Calu3 (cell line): ENCODE data around the gene SNRPA1. TPM values are rescaled to one million over a fixed set of nuclear protein-coding genes. Genes with fewer than 3 reads are reported as not detected.

Source experiments
- BruUV-seq: library from RNA; stranded (reverse); fragments of 400-500 nt; replicated peaks from 2 replicates; lab custom pipeline; 2021; lab: Mats Ljungman, UMichigan
- CTCF ChIA-PET: fragments of 300-600 bp; sonication (Branson Sonifier 250); formaldehyde crosslinking; loops from one replicate; lab custom pipeline; 2022; ENCODE audit warnings: antibody characterized with exemption; lab: Charles Lee
- DNase-seq: peaks from one replicate; pipeline ENCODE4 v3.0.0; 2022
- H3K27ac Mint-ChIP-seq: one replicate; pipeline ENCODE4 v1.8.0; 2022; ENCODE audit warnings: mixed read lengths; ENCODE audit not compliant: unreplicated experiment
- H3K27me3 Mint-ChIP-seq: one replicate; pipeline ENCODE4 v1.8.0; 2022; ENCODE audit warnings: mixed read lengths; ENCODE audit not compliant: unreplicated experiment
- H3K36me3 Mint-ChIP-seq: one replicate; pipeline ENCODE4 v1.8.0; 2022; ENCODE audit warnings: mild to moderate bottlenecking, moderate library complexity, mixed read lengths; ENCODE audit not compliant: insufficient read depth, unreplicated experiment
- H3K4me1 Mint-ChIP-seq: one replicate; pipeline ENCODE4 v1.8.0; 2022; ENCODE audit warnings: mild to moderate bottlenecking, low read depth, mixed read lengths; ENCODE audit not compliant: unreplicated experiment
- H3K4me3 Mint-ChIP-seq: one replicate; pipeline ENCODE4 v1.8.0; 2022; ENCODE audit warnings: mild to moderate bottlenecking, low read depth, moderate library complexity, mixed read lengths; ENCODE audit not compliant: unreplicated experiment
- H3K9me3 Mint-ChIP-seq: one replicate; pipeline ENCODE4 v1.8.0; 2022; ENCODE audit warnings: low read depth, mixed read lengths; ENCODE audit not compliant: unreplicated experiment
- CTCF ChIP-seq: fragments of 200-600 bp; IDR thresholded peaks from one replicate; pipeline ENCODE4 v1.8.0; 2022; ENCODE audit warnings: antibody characterized with exemption; ENCODE audit not compliant: unreplicated experiment
- intact Hi-C: fragments of 100-400 bp; cut with micrococcal nuclease; formaldehyde crosslinking; loops from one replicate; pipeline ENCODE4 v1.10.0; 2022; ENCODE audit not compliant: unreplicated experiment
- total RNA-seq: library from RNA; stranded (reverse); gene quantifications from 2 replicates; pipeline ENCODE4 v1.2.3, GENCODE V29; 2022

SNRPA1 gene
- total RNA-seq, 1 experiment from 2014 or later, result 140 TPM

GRCh38 chr15:101320501-101321052 lies 25.5 kb upstream of the SNRPA1 start:
- peaks cover 44% of the 10 kb centered on the region for H3K27me3 Mint-ChIP-seq
- no peaks in the 10 kb centered on the region for H3K36me3 Mint-ChIP-seq
- no peak overlapping the region for H3K4me3 Mint-ChIP-seq
- intact Hi-C loops, result no loop called here
- no peak for TF ChIP-seq CTCF
- DNase-seq, result no peak
- peaks cover 16% of the 10 kb centered on the region for H3K4me1 Mint-ChIP-seq
- BruUV-seq, result no TSS peak
- no peaks in the 10 kb centered on the region for H3K9me3 Mint-ChIP-seq
- no peak overlapping the region for H3K27ac Mint-ChIP-seq
- CTCF ChIA-PET, result no interaction called here

DNA sequence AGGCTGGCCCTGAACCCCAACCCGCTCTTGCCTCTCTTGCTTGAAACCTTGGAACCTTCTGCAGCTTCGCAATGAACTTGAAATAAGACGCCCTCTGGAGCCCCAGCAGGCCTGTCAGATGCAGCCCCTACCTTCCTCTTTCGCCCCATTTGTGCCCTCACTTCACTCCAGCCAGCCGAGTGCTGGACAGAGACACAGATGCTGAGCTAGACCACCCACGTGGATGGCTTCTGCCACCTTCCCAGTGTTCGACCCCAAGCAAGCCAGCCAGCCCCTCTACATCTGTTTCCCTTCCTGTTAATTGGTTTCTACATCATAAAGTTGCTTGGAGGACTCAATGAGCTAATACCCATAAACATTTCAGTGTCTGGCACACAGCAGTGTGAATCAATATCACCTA lies 23.8 kb upstream of the SNRPA1 start:
- intact Hi-C loops, result no loop called here
- CTCF ChIA-PET, result no interaction called here

DNA sequence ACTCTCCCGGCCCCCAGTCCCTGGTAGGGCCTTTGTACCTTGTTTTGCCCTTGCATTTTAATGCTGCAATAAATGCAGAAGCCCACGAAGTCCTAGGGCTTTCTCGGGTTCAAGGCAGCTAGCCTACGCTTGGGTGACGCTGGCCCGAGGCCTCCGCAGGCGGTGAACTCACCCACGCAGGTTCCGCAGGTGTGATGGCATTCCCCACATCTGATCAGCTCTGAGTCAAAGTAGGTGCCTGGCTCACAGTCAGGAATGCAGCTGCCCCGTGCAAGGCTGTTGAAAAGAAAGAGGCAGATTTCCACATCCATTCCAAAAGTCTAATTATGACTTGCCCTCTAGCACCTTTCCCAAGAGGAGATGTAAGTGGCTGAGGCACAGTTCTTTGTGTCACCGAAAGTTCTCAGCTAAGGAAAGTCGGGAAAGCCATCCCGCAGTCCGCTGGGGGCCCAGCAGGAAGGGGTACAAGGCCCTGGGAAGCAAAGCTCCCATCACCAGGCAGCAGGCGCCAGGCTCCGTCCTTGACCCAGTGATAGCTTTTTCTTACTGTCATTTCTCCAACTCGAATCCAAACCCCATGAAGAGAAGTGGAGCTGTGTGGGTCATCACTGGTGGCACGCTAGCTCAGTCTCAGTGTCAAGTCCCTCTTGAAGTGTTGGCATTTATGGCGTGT lies 23.2 kb upstream of the SNRPA1 start:
- no peak for DNase-seq
- Mint-ChIP-seq H3K27me3 (peaks cover 44% of the 10 kb centered on the region), H3K9me3 (no peaks in the 10 kb centered on the region), H3K36me3 (no peaks in the 10 kb centered on the region), H3K4me1 (no peaks in the 10 kb centered on the region), H3K4me3 (no peak overlapping the region), H3K27ac (no peak overlapping the region)
- intact Hi-C loops, result no loop called here
- no TSS peak for BruUV-seq
- TF ChIP-seq CTCF, result no peak
- CTCF ChIA-PET, result no interaction called here

More for the DNA sequence above, 23.8 kb upstream of the SNRPA1 start:
- peaks cover under 1% of the 10 kb centered on the region for H3K4me1 Mint-ChIP-seq
- H3K27me3 Mint-ChIP-seq, result peaks cover 44% of the 10 kb centered on the region
- DNase-seq, result no peak
- H3K4me3 Mint-ChIP-seq, result no peak overlapping the region
- no peak for TF ChIP-seq CTCF
- no peaks in the 10 kb centered on the region for H3K9me3 Mint-ChIP-seq
- H3K27ac Mint-ChIP-seq, result no peak overlapping the region
- H3K36me3 Mint-ChIP-seq, result no peaks in the 10 kb centered on the region
- no TSS peak for BruUV-seq

DNA sequence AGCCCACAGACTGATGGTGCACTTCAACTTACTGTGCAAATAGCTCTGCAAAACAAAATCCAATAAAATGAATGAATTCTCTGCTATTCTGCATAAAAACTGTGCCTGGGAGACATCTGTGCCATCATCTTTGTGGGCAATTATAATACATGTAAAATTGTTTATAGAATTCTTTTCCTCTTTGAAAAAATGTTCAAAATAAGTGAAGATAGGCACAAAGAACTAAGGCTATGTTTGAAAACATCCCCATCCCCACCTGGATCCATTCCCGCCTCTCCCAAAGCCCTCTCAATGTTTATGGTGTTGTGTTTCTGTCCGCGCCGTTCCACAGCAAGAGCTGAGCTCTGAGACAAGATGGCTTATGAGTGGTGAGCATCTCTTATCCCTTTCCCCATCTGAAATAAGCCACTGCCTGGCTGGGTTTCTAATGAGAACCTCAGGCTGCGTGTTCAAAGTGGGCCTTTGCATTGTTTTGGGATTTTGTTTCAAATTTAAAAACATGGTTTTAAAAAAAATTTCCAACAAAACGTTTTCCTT lies 22.4 kb upstream of the SNRPA1 start:
- Mint-ChIP-seq H3K27ac (no peak overlapping the region), H3K4me1 (no peaks in the 10 kb centered on the region)
- CTCF ChIA-PET, result no interaction called here

More for the DNA sequence above, 22.4 kb upstream of the SNRPA1 start:
- TF ChIP-seq CTCF, result no peak
- DNase-seq, result no peak
- no peaks in the 10 kb centered on the region for H3K9me3 Mint-ChIP-seq
- peaks cover 43% of the 10 kb centered on the region for H3K27me3 Mint-ChIP-seq
- intact Hi-C loops, result no loop called here
- H3K4me3 Mint-ChIP-seq, result no peak overlapping the region
- no TSS peak for BruUV-seq
- H3K36me3 Mint-ChIP-seq, result no peaks in the 10 kb centered on the region
